Testis (tissue), 2 donors: ENCODE measurements around the gene AMY2B.
"Not testable (repeated sequence)": the region's sequence is repeated elsewhere in the genome, so short reads cannot be mapped to it uniquely, and the experiment has no call there.

Experiments
- CTCF ChIP-seq, 3 experiments: fragments of 450-650 bp in 2 of 3; fragments of 200-600 bp in 1 of 3; sonication (generic) in 1 of 3; IDR thresholded peaks; one replicate each; pipeline ENCODE4 v1.5.1; 2016 to 2019; ENCODE audit warnings: antibody characterized with exemption in 3 of 3, mild to moderate bottlenecking in 2 of 3, moderate library complexity in 1 of 3
- POLR2A ChIP-seq: fragments of 450-650 bp; IDR thresholded peaks from one replicate; pipeline ENCODE4 v1.6.1; 2017; ENCODE audit warnings: antibody characterized with exemption, mild to moderate bottlenecking, moderate library complexity

GRCh38 chr1:103576784-103577183 lies 5.4 kb downstream of the AMY2B start:
- TF ChIP-seq CTCF (IDR thresholded peaks at IDR 0.05); POLR2A: not testable (repeated sequence)
